HK-2 (cell line): Measurements from ENCODE around the gene BTRC.
A peak's percentile ranks its signal among the peaks of the same experiment; 100 is the strongest.

ENCODE experiments used
- DNase-seq: peaks from one replicate; pipeline ENCODE4 v3.0.0-alpha.2; 2018; ENCODE audit not compliant: unreplicated experiment

The BTRC gene

DNA sequence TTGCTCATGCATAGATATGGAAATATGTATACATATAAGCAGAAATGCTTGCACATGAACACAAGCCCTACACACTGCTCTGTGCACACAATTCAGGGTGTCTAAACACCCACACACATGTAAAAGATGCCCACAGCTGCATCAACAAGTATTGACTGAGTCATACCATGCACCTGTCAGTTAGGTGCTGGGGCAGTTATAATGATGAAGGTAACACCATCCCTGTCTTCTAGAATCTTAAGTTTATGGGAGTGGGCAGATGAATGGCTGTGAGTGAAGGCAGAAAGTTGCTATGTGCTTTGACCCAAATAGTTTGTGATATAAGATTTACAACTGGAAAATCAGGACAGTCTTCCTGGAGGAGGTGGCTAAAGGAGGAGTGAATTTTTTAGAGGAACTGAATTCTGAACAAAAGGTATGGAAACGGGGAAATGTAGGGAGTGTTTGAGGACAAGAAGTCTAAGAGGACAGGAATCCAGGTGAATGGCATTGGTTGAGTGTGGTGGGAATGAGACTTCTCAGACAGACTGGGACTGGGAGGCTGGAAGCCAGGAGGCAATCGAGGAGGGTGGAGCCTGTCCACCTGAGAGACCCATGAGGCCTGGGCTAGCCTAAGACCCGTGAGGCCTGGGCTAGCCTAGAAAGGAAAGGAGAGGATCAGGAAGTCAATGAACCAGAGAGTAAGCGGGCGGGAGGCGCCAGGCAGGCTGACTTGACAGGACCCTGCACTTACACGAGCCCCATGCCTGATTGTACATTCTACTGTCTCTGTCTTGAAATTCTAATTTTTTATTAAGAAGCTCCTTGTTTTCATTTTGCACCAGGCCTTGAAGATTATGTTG lies 213.4 kb downstream of the BTRC start:
- DNase-seq, result no peak

DNA sequence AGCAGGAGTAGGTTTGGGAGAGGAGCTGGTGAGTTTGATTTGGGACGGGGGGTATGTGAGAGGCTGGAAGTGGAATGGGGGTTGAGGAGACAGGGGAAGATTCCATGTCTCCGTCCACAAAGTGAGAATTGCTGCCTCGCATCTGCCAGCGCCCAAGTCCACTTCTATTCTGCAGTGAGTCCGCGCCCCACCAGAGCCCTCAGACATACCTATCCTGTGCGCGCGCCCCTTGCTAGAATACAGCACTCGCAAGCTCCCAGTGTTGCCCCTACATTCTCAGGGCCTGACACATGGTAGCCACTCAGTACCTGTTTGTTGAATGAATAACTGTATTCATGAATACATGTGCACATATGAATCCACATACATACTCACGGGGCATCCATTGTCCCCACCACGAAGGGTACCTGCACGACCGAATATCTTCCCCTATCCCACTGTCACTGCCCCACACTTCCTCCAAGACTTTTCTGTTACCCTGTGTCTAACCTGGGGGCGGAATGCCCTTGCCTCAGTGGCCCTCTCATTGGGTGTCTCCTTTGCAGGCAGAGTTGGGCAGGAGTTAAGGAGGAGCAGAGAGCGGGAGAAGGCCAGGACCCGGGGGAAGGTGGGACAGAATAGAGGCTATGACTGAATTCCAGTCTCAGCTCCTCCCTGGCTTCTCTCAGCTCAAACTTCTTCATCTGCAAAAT lies 214.2 kb downstream of the BTRC start:
- DNase-seq, result no peak

DNA sequence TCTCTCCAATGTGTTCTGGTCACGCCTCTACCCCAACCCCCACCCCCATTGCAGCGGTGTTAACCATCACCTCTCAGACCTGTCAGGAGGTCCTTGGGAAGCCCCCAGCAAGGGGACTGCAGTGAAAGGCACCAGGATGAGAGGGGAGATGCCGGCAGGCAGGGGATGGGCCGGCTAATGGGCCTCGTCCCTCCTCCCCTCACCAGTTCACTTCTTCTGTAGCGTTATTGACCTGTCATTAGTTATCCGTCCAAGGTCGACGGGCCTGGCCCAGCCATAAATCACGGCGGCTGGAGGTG lies 215.3 kb downstream of the BTRC start:
- DNase-seq, result no peak

DNA sequence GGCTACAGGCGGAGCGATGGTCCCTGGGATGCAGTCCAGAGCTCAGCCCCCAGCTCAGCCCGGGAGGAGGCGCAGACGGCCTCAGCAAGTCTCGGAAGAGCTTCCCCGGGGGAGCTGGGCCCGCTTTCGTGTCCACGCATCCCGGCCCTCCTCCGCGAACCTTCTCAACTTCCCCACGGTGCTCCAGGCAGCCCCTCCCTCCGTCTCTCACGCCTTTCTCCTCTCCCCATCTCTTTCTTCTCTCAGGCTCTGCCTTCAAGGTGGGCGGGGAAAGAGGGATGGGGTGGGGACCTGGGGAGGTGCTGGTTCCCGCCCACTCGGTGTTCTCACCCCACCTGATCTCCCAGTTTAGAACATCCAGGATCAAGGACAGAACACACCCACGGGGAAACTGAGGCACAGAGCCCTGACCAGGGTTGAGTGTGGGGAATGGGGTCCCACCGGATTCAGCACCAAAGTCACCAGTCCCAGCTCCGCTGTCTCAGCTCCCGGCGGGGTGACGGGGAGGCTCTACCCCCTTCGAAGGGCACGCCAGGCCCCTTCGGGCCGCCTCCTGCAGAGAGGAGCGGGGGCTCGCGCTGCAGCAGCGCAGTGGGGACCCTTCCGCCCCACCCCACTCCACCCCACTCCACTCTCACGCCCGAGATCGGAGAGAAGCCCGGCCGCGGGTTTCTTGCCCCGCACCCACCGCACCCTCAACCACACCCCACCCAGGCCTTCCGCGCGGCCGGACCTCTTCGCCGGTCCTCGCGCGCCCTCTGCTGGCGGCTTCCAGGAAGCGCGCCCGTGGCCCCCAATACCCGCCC lies 215.9 kb downstream of the BTRC start:
- peak; percentile 90 for DNase-seq

DNA sequence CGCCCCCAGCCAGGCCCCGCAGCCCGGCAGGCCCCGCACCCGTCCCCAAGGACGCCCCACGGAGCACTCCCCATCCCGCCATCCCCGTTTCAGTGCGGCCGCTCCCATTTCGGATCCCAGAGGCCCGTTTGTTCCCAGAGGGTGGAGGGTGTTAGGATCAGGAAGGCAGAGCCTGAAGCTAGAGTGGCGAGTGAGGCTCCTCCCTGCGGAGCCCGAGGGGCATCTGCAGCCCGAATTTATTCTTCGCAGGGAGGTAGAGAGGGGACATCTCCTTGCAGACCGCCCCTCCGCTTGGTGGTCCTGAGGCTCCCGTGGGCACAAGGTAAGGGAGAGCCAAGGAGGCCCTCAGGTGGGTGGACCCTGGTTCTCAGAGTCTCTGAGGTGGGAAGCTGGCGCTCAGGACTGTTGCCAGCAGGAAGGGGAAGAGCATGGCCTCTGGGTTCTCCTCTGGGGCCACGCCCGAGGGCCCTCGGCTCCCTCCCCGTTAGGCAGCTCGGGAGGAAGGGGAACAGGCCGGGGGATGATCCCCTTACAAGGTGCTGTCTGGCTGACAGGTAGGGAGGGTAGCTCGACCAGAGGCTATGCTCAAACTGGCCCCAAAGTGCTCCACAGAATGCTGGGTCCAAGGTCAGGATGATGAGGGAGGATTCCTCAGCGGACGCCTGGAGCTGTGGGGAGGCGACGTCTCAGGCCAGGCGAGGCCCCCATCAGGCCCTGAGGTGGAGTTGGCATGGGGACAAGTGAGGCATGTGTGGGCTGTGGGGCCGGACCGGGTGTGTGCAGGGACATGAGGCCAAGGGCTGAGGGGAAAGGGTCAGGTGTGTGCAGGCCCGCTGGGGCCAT lies 216.7 kb downstream of the BTRC start:
- DNase-seq, result no peak

DNA sequence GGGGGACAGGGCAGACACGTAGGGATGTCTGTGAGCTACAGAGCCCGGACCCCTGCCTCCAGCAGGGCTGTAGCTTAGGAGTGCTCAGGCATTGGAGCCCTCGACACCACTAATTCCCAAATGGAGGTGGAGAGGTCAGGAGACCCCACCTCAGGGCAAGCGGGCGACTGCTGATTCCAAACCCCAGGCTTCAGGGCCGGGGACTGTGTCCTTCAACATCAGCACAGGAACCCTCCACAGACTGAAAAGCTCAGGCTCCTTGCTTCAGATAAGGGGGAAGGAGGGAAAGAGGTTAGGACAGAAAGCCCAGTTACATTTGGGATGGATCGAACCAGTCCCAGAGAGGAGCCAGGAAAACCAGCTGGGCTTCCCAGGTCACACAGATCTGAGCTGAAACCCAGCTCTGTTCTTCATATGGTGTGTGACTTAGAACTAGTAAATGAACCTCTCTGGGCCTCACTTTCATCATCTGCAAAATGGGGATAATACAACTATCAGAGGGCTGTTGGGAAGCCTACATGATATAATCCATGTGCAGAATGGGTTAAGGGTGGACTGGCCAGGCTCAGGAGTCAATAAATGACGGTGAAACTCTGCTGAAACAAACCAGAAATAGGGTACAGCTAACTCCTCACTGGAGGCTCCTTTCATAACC lies 217.4 kb downstream of the BTRC start:
- no peak for DNase-seq

DNA sequence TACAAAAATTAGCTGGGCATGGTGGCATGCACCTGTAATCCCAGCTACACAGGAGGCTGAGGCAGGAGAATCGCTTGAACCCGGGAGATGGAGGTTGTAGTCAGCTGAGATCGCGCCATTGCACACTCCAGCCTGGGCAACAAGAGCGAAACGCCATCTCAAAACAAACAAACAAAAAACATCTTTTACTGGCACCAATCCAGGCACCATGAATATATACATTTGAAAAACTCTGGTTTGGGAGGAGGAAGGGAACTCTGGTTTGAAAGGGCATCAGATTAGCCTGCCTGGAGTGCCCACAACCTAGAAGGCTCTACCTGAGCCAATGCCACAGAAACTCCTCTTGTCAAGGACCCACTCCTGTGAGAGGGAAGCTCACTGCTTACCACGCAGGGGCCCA lies 218.2 kb downstream of the BTRC start:
- no peak for DNase-seq

DNA sequence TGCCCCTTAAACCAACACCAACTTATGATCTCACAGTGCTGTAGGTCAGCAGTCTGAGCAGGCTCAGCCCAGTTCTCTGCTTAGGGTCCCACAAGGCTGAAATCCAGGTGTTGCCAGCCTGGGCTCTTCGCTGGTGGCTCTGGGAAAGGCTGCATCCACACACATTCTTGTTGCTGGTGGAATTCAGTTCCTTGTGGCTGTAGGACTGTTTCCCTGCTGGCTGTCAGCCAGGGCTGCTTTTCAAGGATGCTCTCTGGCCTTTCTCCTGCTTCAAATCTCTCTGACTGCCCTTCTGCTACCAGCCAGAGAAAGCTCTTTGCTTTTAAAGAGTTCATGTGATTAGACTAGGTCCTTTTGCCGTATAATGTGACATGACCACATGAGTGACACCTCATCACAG lies 218.8 kb downstream of the BTRC start:
- no peak for DNase-seq

DNA sequence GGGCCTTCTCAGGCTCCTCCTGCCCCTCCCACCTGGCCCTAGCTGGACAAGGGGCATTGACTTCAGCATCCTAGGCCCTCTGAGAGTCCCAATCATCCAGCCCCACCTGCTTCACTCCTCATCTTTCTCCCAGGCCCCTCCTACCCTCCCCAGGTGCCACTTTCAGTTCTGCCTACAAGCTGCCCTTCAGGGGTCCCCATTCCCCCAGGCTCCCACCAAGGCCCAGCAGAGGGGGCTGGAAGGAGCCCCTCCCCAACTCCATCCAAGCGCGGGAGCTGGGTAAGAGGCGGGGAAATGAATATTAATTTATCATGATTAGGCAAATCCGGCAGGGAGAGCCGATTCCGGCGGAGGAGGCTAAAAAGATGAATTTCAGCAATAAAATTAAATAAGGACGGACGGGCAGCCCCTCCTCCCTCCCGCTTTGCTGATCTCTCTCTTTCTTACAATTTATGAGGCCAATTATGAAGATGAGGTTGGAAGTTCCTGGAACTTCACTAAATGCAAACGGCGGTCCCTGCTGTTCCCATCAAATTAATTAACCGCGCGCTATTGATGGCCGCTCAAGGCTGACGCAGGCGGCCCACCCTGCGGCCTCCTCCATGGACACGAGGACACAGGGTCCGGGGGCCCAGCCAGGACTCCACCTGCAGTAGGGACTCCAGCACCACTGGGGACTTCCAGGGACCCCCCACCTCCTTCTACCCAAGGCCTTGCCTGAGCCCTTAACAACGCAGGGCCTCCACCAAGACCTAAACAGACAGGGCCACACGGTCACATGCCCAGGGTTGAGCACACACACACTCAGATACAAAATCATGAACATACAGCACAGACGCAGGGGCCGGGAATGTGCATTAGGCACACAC lies 220.2 kb downstream of the BTRC start:
- DNase-seq, result no peak

DNA sequence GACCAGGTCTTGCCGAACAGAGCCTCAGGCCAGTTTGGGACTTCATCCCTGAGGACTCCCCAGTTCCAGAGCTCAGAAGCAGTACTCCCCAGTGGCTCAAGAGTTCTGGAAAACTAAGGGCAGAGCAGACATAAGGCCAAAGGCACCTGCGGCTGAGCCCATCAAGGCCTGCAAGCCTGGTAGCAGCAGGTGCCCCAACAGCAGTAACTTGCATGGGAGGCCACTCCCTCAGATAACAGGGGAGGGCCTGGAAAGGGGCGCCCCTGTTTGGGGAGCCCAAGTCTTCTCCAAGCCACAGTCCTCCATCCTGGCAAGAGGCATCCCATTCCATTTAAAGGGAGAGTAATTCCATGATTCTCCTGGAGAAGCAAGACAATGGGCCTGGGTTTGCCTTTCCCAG lies 221.1 kb downstream of the BTRC start:
- no peak for DNase-seq

DNA sequence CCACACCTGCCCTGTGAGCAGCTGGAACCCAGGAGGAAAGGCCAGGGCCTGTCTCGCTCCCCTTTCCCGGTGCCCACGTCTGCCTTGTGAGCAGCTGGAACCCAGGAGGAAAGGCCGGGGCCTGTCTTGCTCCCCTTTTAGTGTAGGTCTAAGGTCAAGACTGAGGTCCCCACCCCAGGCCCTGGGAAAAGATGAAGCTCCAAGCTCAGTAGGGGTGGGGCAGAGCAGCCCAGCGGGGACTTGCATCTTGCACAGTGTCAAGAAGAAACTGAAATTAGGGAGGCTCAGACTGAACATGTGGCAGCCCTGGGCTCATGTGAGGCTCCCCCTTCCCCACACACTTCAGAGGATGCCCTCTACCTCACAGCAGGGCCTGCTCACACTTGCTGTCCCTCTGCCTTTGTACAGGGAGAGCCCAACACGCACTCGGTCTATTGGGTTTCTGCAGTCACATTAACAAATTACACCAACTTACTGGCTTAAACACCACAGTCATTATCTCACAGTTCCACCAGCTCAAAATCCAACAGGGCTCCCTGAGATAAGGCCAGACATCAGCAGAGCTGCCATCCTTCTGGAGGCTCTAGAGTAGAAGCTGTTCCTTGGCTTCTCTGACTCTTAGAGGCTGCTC lies 221.7 kb downstream of the BTRC start:
- no peak for DNase-seq

DNA sequence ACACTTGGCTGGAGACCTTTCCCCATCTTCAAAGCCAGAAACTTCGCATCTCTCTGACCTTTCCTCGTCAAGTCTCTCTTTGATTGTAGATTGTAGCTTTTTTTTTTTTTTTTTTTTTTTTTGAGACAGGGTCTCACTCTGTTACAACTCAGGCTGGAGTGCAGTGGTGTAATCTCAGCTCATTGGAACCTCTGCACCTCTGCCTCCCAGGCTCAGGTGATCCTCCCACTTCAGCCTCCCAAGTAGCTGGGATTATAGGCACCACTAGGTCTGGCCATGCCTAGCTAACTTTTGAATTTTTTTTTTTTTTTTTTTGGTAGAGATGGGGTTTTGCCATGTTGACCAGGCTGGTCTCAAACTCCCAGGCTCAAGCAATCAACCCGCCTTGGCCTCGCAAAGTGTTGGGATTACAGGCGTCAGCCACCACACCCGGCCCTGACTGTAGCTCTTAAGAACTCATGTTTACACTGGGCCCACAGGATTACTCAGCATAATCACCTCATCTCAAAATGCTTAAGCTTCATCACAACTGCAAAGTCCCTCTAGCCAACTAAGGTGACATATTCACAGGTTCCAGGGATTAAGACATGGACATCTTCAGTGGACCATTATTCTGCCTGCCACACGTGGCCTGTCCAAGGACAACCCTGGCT lies 222.4 kb downstream of the BTRC start:
- DNase-seq, result no peak

DNA sequence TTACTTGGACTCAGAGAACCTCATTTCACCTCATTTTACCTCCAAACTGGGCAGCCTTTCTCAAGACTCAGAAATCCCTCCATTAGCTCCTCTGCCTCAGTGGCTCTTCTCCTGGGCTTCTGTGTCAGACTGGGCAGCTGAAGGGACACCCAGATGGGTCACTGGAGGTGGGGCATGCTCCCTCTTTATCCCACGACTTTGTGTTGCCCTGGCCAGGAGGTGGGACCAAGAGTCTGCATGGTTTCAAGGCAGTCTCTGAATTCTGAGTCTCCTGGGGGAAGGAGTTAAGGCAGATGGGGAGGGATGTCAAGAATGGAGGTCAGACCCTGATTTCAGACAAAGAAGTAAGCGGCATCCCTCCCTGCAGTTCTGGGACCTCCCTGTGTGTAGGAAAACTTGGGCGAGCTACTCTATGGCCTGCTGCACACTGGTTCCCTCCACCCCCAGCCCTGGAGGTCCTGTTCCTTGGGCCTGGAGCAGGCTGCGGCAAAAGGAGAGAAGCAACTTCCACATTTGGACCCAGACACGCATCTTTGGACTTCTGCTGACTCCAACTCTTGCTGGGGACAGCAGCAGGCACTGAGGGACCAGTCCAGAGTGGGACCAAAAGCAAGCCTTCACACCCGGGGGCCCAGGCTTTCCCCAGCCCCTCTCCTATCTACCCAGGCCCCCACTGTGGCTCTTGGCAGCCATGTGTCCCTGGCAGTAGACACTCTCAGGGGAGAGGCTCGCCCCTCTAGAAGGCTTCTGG lies 223.3 kb downstream of the BTRC start:
- DNase-seq, result no peak

DNA sequence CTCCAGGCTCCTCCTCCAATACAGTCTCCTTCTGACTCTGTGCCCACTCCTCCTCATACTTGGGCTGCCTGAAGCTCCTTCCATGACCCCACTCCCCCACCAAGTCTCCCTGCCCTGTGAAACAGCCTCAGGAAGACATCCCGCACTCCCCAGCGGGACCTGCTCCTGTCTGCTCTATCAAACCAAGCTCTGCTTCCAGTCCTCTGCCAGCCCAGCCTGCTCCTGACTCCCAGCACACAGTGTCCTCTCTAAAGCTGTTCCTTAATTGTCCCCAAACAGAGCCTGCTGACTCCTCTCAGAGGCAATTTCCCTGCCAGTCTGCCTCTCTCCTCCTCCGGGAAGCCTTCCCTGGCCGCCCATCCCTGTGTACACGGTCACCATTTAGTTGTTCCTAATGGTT lies 224.2 kb downstream of the BTRC start:
- no peak for DNase-seq

DNA sequence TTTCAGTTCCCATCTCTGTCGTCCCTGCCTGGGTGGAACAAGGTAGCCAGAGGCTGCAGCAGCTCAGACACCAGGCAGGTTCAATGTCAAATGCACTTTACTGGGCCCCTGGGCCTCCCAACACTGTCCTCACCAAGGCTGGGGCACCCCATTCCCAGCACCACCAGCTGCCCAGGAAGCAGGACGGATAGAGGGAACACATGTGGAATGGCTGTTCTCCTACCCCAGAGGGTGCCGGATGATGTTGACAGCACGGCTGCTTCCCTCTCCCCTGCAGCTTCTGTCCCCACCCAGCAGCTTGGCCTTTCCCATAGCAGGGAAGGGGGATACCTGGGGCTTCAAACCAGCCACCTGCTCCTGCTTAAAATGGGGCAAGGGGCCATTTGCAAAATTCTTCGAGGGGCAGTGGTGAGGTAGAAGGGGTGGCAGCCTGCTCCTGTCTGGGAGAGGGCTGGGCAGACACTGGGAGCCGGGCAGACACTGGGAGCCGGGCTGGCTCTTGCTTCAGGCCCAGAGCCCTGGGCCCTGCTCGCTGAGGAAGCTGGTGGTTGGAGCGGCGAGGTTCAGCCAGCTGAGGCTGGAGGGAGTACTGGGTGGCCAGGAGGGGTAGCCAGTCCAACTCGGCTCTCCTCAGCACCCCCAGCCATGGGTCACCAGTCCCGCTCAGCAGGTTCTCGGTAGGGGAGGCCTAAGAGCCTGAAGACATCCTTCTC lies 225.0 kb downstream of the BTRC start:
- no peak for DNase-seq

DNA sequence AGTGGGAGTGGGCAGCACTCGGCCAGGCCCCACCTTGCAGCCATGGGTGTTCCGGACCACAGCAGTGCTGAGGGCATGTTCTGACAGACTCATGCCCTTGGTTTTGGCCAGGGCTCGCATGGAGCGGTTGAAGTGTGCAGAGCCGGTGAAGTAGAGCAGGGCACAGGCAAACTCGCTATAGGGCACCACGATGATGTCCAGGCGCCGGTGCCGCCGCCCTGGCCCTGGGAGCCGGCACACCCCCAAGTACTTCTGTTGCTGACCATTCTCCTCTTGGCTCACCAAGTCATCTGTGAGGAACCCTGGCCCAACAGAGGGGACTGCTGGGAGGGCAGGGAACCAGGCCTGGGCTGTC lies 225.5 kb downstream of the BTRC start:
- DNase-seq, result no peak

DNA sequence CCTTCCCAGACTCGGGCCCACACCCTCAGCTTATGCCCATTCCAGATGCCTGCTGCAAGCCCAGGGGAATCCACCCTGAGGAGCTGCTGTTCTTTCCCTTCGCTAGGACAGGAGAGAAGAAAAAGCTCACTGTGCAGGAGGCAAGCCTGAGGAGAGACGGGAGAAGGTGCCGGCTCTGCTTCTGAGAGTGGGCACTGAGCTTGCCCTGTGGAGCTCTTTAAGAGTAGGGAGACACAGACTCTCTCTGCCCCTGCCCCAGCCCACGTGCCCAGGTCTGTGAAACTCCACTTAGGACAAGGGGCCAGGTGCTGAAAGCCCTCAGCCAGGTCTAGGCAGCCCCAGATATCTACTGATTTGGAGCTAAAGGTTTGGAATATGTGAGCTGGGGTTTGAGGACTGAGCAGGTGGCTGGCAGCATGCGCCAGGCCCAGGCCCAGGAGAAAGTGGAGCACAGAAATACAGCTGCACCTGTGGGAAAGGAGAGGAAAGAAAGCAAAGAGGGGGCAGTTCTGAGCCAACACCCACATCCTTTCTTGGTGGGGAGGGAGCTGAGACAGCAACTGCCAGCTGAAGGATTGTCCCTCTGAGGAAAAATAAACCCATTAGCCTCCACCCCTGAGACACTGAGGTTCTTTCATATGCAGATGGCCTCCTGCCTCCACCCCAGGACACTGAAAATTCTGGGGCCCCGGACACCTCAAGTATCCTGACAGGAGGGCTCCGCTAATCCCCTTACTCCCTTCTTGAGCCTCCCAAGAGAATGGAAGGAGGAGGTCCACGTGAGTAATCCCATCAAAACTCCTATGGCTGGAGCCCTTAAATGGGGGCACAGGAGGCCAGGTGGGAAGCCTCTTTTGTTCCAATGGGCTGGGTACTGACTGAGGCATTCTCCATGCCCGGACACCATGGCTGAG lies 226.8 kb downstream of the BTRC start:
- DNase-seq, result no peak
